Mammary epithelial cell (primary cell): Measurements from ENCODE around the gene FSD2.

Experiments
- CTCF ChIP-seq, 2 donors: IDR thresholded peaks in 1 of 2; conservative IDR thresholded peaks in 1 of 2; 2 replicates each; pipeline ENCODE4 v1.5.1; 2011 to 2012; ENCODE audit warnings: inconsistent platforms in 2 of 2, low read length in 2 of 2, mild to moderate bottlenecking in 2 of 2, control low read depth in 1 of 2, low read depth in 1 of 2; ENCODE audit not compliant: insufficient read depth in 1 of 2; ENCODE audit errors: extremely low read depth in 1 of 2
- EZH2 ChIP-seq: IDR thresholded peaks from 2 replicates; pipeline ENCODE4 v1.6.1; 2012; ENCODE audit warnings: low read length, inconsistent platforms, borderline replicate concordance

- TF ChIP-seq CTCF (conservative IDR thresholded peaks at IDR 0.05 in 1 of 2, IDR thresholded peaks at IDR 0.05 in 1 of 2; ENCODE audit: extremely low read depth in 1 of 2, insufficient read depth in 1 of 2, low read depth in 1 of 2, low read length in 2 of 2) (no peak), EZH2 (no peak)
Measured at GRCh38 chr15:82790321-82790720, 15.5 kb downstream of the FSD2 start.
